ENCODE measurements around the gene SPEM2.

SPEM2 gene

GRCh38 chr17:7475764-7476422 lies 50.5 kb downstream of the SPEM2 start:
- FAIRE-seq (no peak), DNase-seq (ENCODE audit: insufficient read length, low spot score) (no peak)
- no peak for TF ChIP-seq CTCF (IDR thresholded peaks at IDR 0.05; ENCODE audit: insufficient read depth, missing control alignments)

- FAIRE-seq: no peak
Measured at GRCh38 chr17:7476494-7476893, 51.1 kb downstream of the SPEM2 start.

GRCh38 chr17:7476951-7477350 lies 51.5 kb downstream of the SPEM2 start:
- DNase-seq (ENCODE audit: insufficient read length, low spot score) (no peak), FAIRE-seq (no peak)
- TF ChIP-seq CTCF (IDR thresholded peaks at IDR 0.05; ENCODE audit: insufficient read depth, missing control alignments): no peak

More at GRCh38 chr17:7476494-7476893, 51.1 kb downstream of the SPEM2 start:
- TF ChIP-seq CTCF (IDR thresholded peaks at IDR 0.05; ENCODE audit: insufficient read depth, missing control alignments): no peak
- DNase-seq (ENCODE audit: insufficient read length, low spot score): no peak

Measured in D721Med (cell line).